WI38 (cell line): ENCODE measurements around the gene BAIAP3.

Source experiments
- H3K4me3 ChIP-seq: 2 replicates; pipeline ENCODE4 v1.5.1; 2011; ENCODE audit warnings: low read depth, mild to moderate bottlenecking, control low read depth, low read length
- CTCF ChIP-seq: IDR thresholded peaks from 2 replicates; pipeline ENCODE4 v1.5.1; 2012; ENCODE audit warnings: low read depth, mild to moderate bottlenecking, control low read depth, low read length

BAIAP3 gene

GRCh38 chr16:1322407-1322806 lies 11.0 kb upstream of the BAIAP3 start:
- TF ChIP-seq CTCF: no peak
- H3K4me3 ChIP-seq: no peak overlapping the region

GRCh38 chr16:1323296-1324239 lies 9.9 kb upstream of the BAIAP3 start:
- H3K4me3 ChIP-seq: no peak overlapping the region
- no peak for TF ChIP-seq CTCF

GRCh38 chr16:1324286-1324826 lies 9.1 kb upstream of the BAIAP3 start:
- TF ChIP-seq CTCF: no peak
- no peak overlapping the region for H3K4me3 ChIP-seq

GRCh38 chr16:1325261-1325660 lies 8.2 kb upstream of the BAIAP3 start:
- H3K4me3 ChIP-seq: no peak overlapping the region
- no peak for TF ChIP-seq CTCF

GRCh38 chr16:1325673-1326371 lies 7.6 kb upstream of the BAIAP3 start:
- TF ChIP-seq CTCF: no peak

GRCh38 chr16:1326391-1326790 lies 7.1 kb upstream of the BAIAP3 start:
- H3K4me3 ChIP-seq: no peak overlapping the region
- TF ChIP-seq CTCF: no peak

More at GRCh38 chr16:1325673-1326371, 7.6 kb upstream of the BAIAP3 start:
- no peak overlapping the region for H3K4me3 ChIP-seq
